Measurements from ENCODE around the gene KIAA1217.

KIAA1217 gene

DNA sequence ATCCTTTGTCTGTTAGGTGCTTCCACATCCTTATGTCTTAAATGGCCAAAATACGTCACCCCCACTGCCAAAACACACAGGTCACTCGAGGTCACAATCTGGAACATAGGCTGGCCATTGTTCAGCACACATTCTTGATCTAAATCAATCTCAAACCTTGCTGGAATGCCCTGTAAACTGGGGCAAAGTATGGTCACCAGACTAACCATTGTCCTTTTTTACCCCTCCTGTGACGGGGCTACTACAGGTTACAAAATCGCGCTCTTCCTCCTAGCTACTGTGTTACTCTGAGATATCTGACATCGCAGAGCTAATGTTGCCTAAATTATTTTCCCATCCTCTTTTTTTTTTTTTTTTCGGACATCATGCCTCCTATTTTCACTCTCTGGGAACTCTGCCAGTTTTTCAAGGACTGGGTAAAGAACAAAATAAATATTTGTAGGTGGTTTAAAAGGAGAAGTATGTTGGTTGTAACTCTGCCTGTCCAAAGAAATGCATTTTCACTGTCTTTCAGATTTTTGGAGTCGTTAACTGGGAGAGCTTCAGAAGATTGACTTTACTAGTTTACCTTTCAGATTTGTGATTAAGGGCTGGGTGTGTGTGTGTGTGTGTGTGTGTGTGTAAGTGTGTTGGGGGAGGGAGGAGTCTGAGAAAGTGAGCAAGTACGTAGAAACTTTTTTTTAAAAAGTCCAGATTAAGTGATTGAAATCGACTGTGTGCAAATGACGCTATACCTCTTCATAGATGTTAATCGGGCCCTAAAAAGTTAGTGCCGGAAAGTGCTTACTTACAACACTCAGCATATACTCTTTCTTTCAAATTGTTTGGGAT is 942 bp upstream of the KIAA1217 start:
- DNase-seq = no peak

DNA sequence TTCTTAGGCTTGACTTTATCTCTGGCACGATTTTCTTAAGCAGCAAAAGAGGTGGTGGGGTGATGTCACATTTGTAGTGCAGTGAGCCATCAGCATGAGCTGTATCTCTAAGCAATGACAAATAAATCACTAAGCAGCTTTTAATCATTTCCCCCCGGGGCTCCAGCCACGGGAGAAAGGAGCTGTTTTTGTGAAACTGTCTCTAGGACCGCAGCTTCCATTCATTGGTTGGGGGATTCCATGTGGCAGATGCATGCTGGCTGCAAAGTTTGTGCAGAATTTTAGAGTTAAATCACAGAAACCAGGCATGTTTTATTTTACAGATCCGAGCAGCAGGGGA is 464 bp downstream of the KIAA1217 start:
- DNase-seq = peak; percentile 46 to 70 (median 46)

DNA sequence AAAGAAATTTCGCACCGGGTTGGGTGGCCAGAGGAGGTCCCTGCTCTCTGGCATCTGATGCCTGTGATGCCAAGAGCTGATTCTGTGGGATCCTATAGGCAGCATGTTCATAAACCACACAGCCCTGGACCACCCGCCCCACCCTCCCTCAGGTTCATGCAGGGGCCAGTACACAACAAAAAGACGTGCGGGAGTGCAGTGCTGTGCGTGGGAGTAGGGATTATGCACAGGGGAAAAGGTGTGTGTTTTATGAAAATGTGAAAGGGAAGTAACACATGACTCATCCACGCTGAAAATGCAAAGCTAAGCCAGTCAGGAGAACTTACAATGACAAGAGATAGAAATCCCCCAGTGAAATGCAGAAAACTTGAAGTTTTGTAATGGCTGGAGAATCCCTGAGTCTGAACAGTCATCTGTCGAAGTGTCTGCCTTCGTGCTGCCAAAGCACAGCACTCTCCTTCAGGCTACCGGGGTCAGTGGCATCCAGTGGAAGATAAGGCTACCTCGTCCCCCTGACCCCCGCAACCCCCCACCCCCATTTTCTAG is 1.1 kb downstream of the KIAA1217 start:
- peak; percentile 61 to 81 (median 68) for DNase-seq

DNA sequence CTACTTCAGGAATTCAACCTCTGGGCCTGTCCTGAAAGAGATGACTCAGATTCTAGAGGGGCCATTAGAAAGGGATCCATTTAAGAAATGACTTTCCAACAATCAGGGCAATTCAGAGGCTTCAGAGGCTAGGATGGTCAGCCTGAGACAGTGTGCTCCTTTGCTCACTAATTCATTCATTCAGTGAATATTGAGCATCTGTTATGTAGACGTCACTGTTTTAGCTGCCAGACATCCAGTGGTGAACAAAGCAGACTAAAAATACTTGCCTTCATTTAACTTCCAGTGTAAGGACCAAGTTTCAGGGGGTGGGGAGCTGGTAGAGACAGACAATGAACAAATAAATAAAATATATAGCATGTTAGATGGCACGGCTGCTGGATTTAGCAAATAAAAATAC is 1.6 kb downstream of the KIAA1217 start:
- DNase-seq = no peak

DNA sequence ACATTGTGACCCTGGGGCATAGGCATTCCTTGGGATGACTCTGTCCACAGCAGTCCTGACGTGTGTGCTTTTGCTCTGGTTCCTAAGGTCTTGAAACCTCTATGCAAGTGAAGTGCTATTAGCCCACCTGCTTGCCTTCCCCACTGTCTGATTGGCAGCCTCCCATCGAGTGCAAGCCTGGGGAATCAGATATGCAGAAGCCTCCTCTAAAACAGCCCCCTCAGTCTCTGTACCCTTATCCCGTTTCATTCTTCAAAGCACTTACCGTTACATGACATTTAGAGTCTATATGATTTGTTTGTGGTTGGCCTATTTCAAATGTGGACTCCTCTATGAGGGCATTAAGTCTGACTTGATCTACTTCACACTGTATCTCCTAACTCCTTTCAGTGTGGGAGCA is 4.3 kb downstream of the KIAA1217 start:
- DNase-seq = no peak

DNA sequence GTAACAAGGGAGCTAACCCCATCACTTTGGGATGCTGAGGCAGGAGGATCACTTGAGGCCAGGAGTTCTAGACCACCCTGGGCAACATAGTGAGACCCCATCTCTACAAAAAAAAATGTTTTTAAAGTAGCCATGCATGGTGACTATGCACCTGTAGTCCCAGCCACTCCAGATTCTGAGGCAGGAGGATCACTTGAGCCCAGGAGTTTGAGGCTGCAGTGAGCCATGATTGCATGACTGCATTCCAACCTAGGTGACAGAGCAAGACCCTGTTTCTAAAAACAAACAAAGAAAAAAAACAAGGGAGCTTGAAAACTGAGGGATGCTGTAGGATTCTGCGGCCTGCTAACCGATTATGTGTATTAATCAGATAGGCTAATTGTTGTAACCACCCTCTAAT is 4.9 kb downstream of the KIAA1217 start:
- DNase-seq = no peak

DNA sequence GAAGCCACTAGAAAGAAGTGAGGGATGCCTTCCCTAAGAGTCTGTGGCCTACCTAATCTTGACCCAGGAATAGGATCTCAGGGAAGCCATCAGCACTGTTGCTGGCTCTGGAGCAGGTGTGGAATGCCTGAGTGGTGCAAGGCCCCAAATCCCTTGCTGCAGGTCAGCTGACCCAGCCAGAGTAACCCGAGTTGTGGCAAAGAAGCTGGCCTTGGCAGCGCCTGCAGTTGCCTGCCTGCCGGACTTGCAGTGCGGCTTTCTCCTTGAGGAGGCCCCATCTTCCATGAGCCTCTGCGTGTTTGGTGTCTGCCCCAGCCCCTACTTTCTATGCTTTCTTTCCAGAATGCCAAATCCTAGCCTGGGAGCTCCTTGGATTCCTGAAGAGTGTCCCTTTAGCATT is 5.8 kb downstream of the KIAA1217 start:
- no peak for DNase-seq

DNA sequence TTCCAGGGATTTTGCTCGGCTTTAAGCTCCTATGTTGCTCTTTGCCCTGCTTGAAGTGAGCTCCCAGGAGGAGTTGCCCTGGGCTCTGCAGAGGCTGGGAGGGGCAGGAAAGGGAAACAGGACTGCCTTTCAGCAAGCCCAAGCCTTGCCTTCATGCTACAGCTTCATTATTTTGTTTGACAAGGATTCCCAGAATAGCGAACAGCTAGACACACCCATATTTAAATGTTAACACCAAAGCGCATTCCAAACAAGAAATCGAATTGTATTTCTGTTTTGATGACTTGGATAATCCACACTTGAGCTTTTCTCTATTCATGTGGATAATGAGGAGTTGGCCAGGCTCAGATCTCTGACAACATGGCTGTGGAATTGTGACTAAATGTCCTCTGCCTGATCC is 6.3 kb downstream of the KIAA1217 start:
- no peak for DNase-seq

DNA sequence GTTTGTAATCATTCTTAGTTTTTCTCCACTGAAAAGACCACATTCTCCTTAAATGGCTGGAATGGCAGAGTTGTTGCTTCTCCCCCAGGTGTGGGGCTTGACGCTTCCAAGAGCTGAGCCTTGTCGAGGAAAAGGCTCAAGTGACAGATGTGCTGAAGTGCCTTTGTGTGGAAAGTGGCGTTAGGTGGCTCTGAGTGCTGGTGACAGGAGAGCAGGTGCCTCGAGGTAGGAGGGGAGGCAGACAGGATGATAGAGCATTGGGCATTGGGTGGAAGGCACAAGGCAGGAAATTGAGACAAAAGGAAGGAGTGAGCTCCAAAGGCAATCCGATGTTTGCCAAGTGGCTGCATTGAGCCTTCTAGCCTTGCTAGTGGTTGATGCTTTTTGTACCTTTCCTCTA is 6.7 kb downstream of the KIAA1217 start:
- no peak for DNase-seq

DNA sequence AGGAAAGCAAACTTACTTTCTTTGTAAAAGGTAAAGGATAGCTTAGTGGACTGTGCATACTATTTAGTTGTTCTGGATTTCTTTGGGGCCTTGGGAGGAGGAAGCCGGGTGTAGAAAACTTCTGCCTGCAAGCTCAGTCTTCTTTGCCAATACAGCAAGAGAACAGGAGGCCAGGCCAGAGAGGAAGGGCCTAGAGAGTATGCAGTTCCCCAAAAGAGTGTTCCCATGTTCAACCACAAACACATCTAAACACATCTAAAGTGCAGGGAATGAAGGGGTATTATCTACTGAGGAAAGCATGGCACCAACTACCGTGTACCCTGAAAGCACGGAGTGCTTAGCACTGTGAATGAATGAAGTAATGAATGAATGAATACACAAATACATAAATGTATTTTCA is 11.0 kb downstream of the KIAA1217 start:
- DNase-seq = no peak

DNA sequence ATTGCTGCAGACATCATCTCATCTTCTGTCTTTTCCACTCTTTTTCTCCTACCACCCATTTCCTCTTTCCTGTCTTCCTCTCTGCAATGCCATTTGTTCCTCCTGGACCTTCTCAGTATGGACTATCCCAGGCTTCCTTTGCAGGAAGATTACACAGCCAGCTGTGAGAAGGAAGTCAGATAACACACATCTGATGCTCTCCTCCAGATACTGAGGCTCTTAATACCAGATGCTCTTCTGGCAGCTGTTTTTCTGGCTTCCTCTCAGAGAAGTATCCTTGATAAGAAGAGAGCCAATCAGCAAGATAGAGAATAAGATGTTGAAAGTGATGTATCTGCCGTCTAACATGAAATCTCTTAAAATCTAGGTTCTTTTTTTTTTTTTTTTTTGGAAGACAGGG is 14.4 kb downstream of the KIAA1217 start:
- no peak for DNase-seq

DNA sequence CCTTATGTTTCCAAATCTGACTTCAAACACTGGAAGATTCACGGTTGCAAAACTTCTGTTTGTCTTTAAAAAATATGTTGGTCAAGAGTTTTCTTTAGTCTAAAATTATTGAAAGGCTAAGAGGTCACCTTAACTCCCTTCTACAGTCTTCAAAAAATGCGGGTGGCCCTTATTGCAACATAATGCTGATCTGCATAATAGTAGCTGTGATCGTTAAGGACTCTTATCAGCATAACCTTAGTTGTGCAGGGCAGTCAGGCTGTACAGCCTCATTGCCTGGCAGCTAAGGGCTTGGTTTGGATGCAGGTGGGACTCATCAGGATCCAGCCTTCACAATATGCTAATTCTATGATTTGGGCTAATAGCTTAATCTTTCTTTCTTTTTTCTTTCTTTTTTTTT is 15.0 kb downstream of the KIAA1217 start:
- no peak for DNase-seq

DNA sequence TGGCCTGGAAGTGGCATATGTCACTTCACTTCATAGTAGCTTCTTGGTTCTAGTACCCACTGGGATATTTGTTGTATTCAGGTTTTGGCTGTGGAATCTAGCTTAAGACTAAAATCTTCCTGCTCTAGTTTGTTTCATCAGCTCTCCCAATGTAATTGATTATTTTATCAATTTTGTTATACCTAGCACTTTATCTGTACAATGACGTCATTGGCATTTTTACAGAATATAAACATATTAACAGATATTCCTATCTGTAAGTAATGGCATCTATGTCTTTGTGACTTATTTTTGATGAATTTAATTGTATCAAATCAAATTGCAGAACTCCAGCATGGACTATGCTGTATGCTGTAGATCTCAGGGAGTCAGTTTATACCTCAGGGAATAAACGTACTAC is 19.7 kb downstream of the KIAA1217 start:
- no peak for DNase-seq

DNA sequence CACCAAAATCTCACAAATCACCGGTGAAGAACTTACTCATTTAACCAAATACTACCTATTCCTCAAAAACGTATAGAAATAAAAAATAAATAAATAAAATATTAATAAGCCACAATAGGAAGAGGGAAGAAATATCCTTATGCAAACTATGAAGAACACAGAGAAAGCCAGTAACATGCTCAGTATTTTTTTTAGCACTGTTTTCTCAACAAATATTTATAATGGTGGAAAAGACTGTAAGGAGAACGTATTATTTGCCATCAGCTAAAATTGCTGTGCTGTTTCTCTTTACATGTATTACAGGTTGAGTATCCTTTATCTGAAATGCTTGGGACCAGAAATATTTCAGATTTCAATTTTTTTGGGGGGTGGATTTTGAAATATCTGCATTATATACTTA is 21.0 kb downstream of the KIAA1217 start:
- no peak for DNase-seq

DNA sequence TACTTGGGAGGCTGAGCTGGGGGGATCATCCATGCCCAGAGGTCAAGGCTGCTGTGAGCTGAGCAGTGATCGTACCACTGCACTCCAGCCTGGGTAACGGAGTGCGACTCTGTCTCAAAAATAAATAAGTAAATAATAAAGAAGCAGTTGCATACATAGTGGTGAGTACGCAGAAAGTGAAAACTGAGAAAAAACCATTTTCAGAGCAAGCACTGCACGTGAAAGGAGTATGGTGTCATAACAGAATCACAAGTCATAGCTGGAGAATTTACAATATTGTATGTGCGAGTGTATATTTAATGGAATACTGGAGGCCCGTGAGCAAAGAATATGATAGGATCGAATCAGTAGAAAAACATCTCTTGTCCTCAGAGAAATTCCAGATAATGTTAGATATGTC is 22.3 kb downstream of the KIAA1217 start:
- DNase-seq = no peak

DNA sequence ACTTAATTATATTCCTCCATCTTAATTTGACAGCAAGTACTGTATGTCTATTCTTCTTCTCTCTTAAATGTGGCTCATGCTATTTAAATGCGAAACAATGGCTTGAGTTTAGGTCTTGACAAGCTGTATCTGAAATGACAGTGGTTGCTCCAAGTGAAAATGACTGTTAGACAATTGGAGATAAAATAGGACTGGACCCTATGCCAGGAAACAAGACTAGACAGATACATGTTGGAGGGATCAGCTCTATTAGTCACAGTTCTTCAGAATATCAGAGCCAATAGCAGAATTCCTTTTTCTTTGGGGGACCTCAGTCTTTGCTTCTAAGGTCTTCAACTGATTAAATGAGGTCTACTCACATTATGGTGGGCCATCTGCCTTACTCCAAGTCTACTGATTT is 25.8 kb downstream of the KIAA1217 start:
- DNase-seq = no peak

DNA sequence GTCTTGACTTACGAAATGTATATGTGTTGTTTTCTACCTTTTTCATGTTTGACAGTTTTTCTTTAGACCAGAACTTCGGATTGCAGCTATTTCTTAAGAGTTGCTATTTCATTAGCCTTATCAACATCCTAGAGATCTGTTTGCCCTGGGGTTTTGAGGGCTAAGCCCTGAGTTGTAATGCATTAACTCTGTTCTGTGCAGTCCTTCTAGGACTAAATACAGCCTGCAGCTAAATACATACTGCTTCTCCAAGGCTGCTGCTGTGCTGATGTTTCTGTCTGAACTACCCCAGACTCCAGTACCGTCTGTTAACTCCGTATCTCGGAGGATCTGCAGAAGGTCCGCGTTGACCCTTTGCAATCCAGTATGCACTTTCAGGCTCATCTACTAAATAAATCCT is 26.5 kb downstream of the KIAA1217 start:
- no peak for DNase-seq

DNA sequence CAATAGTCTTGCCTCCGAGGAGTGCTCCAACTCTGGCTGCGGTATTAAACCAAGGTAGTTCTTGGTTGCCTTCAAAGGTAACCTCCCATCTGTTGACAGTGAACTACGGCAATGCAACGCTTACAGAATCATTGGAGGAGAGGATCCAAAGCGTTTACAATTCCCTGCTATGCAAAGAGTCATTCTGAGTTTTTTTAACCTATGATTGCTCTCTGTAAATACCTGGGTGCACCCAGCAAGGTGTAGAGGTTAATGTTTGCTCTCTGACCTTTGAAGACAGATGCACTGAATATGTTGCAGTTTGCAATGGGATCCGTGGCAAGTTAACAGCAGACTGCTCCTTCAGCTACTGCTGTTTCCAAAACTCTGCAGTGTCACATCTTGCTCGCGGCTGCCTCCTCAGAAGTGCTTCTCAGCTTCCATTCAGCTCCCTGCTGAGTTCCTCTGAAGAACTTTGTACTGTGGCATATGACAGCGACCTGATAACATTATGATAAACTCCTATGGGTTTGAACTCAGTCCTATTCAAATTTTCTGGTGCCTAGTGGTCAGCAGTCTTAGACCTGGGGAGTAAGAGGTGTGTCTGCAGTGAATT is 29.0 kb downstream of the KIAA1217 start:
- DNase-seq = no peak

DNA sequence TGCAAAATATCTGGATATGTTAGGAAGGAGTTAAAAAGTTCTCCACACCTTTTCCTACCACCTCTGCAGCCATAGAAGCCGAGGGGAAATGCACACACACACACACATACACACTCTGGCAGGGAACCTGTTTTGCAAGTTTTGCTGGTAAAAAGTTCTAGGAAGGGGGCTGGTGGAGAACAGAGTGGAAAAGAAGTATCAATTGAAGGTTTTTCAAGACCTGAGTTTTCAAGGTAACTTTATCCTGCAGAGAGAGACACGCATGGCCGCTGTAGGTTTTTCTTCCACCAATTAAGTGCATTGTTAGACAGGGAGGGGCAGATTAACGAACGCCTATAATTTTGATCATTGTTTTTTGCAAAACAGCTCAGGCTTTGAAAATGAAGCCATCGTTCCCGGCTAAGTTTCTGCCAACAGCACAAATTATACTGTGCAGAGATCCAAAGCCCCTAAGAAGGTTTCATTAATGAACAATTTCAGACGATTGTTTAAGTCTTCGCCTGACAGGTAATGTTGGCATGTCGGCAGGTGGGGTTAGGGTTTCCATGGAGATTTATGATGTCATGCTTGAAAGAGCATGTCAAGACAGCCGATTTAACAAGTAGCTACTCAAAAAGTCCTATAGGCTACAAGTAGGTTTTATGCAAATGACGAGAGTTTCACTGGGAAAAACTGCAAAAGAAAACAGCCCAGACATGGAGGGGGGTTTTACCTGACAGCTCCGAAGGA is 29.7 kb downstream of the KIAA1217 start:
- no peak for DNase-seq

DNA sequence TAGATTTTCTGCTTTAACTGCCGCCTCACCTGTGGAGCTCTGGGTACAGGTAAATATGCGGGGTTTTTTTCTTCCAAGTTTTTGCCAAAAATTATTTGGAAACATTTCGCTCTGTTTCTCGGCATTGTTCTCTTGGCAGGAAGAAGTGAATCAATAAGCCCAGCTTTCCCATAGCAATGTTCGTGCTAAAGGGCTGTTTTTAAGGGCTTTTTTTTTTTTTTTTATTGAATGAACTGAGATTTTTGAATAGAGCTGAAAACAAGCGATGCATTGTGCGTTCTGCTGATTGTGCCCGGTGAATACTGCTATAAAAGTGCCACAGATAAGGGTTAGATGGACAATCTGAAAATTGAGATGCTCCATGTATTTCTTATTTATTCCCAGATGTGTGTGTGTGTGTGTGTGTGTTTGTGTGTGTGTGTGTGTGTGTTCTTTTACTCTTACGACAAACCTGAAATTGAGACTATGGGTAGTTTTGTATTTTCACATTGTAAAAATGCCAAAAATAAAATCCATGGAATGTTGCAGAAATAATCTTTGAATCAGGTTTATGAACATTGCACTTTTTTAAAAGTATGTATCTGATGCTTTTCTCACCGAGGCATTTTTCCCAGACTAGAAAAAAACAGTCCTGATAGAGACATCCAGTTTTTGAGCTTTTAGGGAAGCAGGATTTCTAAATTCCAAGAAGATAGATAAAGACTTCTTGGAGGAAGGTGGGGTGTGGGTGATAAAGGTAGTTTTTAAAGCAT is 30.5 kb downstream of the KIAA1217 start:
- DNase-seq = no peak

DNA sequence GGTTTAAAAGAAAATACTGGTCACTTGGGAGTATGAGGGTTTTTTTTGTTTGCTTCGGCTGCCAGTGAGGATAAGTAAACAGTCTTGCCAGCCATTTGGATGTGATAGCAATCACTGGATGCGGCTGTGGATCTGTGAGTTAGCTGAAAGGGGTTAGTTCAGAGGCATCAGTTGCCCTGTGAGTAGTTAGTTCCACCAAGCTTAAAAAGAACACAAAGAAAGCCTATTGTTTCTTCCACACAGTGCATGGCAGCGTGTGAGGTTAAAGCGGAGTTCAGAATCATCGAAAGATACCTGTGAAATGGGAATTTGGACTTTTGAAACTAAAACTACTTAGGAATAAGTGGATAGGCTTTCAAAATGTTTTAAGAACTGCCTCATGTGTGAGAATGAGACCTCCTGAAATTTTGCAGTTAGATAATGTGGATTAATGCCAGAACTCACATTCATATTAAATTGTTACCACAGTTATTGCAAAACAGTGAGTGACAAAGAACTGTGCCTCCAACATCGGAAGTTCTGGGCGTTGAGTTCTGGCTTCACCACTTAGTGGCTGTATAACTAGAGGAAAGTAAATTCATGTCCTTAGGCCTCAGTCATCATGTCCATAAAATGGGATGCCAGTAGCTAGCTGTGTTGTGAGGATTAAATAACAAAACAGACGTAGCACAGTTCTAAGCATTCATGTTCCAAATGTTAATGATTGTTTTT is 31.3 kb downstream of the KIAA1217 start:
- DNase-seq = no peak

DNA sequence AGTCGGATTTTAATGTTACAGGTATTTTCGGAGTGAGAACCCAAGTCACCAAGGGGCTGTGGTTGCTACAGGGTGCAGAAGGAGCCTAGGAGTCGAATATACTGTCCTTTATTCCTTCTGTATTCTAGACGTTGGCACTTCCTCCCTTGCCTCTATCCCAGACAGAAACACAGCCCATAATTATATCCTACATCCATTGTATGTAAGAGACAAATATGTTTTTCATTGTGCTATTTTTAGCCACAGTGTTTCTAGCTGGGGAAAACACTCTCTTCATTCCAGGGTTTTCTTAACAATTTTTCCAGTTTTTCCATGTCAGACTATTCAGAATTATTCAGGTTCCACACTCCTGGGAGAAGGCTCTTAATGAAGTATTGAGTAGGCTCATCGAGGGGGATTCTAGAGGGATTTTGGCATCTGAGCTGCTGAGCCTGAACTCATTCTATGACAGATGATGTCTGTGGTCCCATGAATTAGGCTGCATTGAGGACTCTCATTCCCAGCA is 32.6 kb downstream of the KIAA1217 start:
- no peak for DNase-seq
